Glutamatergic neuron (in vitro differentiated cells): ENCODE results near the gene PNMA8C. TPM values are rescaled to one million over a fixed set of nuclear protein-coding genes. Genes with fewer than 3 reads are reported as not detected.

Experiments used
- DNase-seq: peaks from one replicate; pipeline ENCODE4 v3.0.0; 2022
- H3K27ac Mint-ChIP-seq: one replicate; pipeline ENCODE4 v1.8.0; 2020; ENCODE audit warnings: mild to moderate bottlenecking, mixed read lengths, inconsistent platforms; ENCODE audit not compliant: unreplicated experiment
- H3K27me3 Mint-ChIP-seq: one replicate; pipeline ENCODE4 v1.8.0; 2020; ENCODE audit warnings: mild to moderate bottlenecking, moderate library complexity, mixed read lengths, inconsistent platforms; ENCODE audit not compliant: unreplicated experiment
- H3K36me3 Mint-ChIP-seq: one replicate; pipeline ENCODE4 v1.8.0; 2020; ENCODE audit warnings: mild to moderate bottlenecking, mixed read lengths, inconsistent platforms; ENCODE audit not compliant: unreplicated experiment
- H3K4me1 Mint-ChIP-seq: one replicate; pipeline ENCODE4 v1.8.0; 2020; ENCODE audit warnings: mild to moderate bottlenecking, low read depth, mixed read lengths, inconsistent platforms; ENCODE audit not compliant: unreplicated experiment
- H3K4me3 Mint-ChIP-seq: one replicate; pipeline ENCODE4 v1.8.0; 2020; ENCODE audit warnings: mild to moderate bottlenecking, mixed read lengths, inconsistent platforms; ENCODE audit not compliant: unreplicated experiment
- H3K9me3 Mint-ChIP-seq: one replicate; pipeline ENCODE4 v1.8.0; 2020; ENCODE audit warnings: mild to moderate bottlenecking, moderate library complexity, mixed read lengths, inconsistent platforms; ENCODE audit not compliant: unreplicated experiment
- total RNA-seq: library from RNA; stranded (reverse); fragmentation: NEBNext Ultra II Directional; extraction: Animal tissue kit (Norgen Biotek cat#: 25700); gene quantifications from one replicate; pipeline ENCODE4 v1.2.1, GENCODE V29; 2021; ENCODE audit not compliant: unreplicated experiment
- TF ChIP-seq, protein P1 (sequence below): fragments of 200-600 bp; sonication (generic); IDR thresholded peaks from one replicate; pipeline ENCODE4 v1.5.0; 2021; ENCODE audit not compliant: partially characterized antibody, unreplicated experiment

PNMA8C gene
- total RNA-seq, 1 donor from 2014 or later = 5.3 TPM

DNA sequence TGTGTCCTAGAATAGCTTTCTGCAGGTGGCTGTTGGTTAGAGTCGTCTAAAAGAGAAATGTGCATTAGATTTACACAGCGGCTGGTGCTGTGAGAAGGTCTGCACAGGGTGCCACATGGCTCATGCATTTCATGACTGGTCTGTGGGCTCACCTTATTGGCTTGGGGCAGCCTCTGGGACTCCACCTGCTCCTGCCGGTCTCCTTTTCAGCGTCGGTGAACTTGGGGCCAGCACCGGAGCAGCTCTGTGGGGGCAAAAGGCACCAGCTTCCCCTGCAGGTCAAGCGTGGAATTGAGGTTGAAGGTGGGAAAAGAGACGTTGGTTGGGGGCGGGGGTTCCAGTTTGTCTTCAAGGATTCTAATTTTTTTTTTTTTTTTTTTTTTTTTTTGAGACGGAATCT, 3.1 kb upstream of the PNMA8C start:
- Mint-ChIP-seq H3K36me3 (no peaks in the 10 kb centered on the region), H3K27me3 (peaks cover 5% of the 10 kb centered on the region), H3K27ac (no peak overlapping the region), H3K9me3 (peaks cover 7% of the 10 kb centered on the region), H3K4me3 (no peak overlapping the region), H3K4me1 (peaks cover 7% of the 10 kb centered on the region)
- DNase-seq = no peak
- TF ChIP-seq, protein P1, sequence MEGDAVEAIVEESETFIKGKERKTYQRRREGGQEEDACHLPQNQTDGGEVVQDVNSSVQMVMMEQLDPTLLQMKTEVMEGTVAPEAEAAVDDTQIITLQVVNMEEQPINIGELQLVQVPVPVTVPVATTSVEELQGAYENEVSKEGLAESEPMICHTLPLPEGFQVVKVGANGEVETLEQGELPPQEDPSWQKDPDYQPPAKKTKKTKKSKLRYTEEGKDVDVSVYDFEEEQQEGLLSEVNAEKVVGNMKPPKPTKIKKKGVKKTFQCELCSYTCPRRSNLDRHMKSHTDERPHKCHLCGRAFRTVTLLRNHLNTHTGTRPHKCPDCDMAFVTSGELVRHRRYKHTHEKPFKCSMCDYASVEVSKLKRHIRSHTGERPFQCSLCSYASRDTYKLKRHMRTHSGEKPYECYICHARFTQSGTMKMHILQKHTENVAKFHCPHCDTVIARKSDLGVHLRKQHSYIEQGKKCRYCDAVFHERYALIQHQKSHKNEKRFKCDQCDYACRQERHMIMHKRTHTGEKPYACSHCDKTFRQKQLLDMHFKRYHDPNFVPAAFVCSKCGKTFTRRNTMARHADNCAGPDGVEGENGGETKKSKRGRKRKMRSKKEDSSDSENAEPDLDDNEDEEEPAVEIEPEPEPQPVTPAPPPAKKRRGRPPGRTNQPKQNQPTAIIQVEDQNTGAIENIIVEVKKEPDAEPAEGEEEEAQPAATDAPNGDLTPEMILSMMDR = peak; percentile 35

DNA sequence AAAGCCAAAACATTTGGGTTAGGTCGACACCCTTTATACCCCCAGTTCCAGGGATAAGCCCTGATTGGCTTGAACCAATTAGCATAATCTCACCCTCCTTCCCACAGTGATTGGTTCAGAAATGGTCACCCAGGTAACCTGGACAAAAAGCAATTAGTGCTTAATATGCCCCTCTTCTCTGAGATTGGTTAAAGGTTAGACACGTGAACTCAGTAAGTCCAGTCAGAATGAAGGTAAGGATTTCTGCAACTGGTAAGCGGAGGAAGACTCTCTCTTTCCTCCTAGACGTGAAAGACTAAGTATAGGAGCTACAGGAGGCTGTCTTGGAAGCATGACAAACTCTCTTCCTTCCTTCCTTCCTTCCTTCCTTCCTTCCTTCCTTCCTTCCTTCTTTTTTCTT, 1.3 kb upstream of the PNMA8C start:
- Mint-ChIP-seq H3K4me3 (no peak overlapping the region), H3K9me3 (peaks cover 7% of the 10 kb centered on the region)

DNA sequence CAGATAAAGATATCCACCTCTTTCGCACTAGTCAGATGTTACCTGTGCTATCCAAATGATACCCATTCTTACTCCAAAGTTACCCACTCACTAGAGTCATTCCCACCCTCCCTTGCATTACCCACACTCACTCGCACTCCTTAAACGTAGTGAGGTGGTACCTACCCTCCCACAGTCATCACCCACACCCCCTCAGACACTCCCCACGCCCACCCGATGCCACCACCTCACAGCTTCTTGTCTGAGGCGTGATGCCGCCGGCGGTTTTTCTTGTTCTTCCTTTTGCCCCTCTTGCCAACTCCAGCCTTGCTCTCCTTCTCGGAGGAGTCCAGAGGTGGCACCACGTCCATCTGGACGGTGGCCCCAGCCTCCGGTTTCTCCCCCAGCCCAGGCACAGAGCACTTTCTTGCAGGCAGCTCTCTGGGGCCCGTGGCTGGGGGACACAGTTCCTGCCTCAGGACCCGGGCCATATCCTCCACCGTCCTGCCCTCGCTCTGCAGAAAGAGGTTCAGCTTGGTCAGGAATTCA, 1.2 kb downstream of the PNMA8C start:
- Mint-ChIP-seq H3K4me1 (peaks cover 9% of the 10 kb centered on the region), H3K27ac (no peak overlapping the region), H3K9me3 (peaks cover 7% of the 10 kb centered on the region), H3K4me3 (peak overlapping the region; percentile 96), H3K27me3 (peaks cover 5% of the 10 kb centered on the region), H3K36me3 (no peaks in the 10 kb centered on the region)
- DNase-seq = no peak
- TF ChIP-seq, protein P1 = no peak

More for the DNA sequence above, 1.3 kb upstream of the PNMA8C start:
- DNase-seq = no peak
- Mint-ChIP-seq H3K27ac (no peak overlapping the region), H3K27me3 (peaks cover 5% of the 10 kb centered on the region), H3K36me3 (no peaks in the 10 kb centered on the region), H3K4me1 (peaks cover 9% of the 10 kb centered on the region)
- TF ChIP-seq, protein P1 = no peak

DNA sequence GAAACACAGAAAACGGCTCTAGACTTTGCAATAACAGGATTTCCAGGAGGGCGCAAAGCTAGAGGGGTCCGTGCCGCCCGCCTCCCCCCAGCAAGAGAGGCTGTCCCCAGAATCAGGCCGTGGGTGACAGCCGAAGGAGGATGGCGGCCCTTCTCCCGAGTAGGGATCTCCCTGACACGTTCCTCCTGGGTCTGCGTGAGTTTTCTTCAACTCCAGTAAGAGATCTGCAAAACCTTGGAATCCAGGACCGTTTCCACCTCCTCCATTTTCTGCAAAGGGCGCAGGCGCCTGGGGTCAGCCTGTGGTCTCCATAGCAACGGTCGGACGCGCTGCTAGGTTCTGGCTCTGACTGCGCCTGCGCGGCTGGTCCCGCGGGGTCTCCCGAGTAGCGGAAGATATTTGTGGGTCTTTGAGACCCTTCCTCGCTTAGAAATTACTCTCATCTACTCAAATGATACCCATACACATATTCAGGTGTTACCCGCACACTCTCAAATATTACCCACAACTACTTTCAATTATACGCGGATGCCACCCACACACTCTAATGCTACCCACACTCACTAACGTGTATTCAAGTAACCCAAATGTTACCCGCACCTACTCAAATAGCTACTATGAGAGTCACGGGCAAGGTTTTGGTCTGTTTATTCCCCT, 2.1 kb downstream of the PNMA8C start:
- peaks cover 5% of the 10 kb centered on the region for H3K9me3 Mint-ChIP-seq
- H3K4me1 Mint-ChIP-seq = peaks cover 9% of the 10 kb centered on the region
- H3K36me3 Mint-ChIP-seq = no peaks in the 10 kb centered on the region
- H3K27ac Mint-ChIP-seq = peak overlapping the region; percentile 9
- H3K4me3 Mint-ChIP-seq = peak overlapping the region; percentile 96
- TF ChIP-seq, protein P1 = no peak
- H3K27me3 Mint-ChIP-seq = peaks cover 3% of the 10 kb centered on the region
- DNase-seq = peak; percentile 94

DNA sequence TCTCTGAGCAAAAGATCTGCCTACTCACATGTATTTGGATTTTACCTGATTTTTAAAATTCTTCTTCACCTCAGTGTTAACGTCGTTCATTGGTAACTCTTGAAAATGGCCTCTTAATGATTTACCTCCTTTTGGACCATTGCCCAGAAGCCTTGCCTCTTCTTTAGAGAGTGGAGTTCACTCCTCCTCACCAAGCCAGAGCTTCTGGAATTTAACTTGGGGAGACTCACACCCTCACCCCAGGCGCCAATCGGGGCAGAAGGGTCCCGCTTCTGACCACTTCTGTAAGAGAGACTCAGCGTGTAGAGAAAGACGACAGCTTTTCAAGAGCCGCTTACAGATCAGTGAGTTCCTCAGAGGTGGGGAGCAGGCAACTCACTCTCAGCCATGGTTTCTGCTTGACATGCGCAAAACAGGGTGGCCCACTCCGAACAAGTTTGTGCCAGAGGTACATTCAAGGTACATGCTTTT, 2.7 kb downstream of the PNMA8C start:
- peaks cover 5% of the 10 kb centered on the region for H3K9me3 Mint-ChIP-seq
- TF ChIP-seq, protein P1 = no peak
- peaks cover 9% of the 10 kb centered on the region for H3K4me1 Mint-ChIP-seq
- H3K27me3 Mint-ChIP-seq = peaks cover 3% of the 10 kb centered on the region
- no peak overlapping the region for H3K27ac Mint-ChIP-seq
- no peak for DNase-seq
- H3K4me3 Mint-ChIP-seq = peak overlapping the region; percentile 96
- H3K36me3 Mint-ChIP-seq = no peaks in the 10 kb centered on the region
